Type B pancreatic cell (in vitro differentiated cells): ENCODE results near the gene HDLBP. TPM values are rescaled to one million over a fixed set of nuclear protein-coding genes. Genes with fewer than 3 reads are reported as not detected.
"Not testable (repeated sequence)": the region's sequence is repeated elsewhere in the genome, so short reads cannot be mapped to it uniquely, and the experiment has no call there.

Source experiments
- DNase-seq: peaks from one replicate; pipeline ENCODE4 v3.0.0; 2021; ENCODE audit warnings: mixed read lengths; ENCODE audit not compliant: unreplicated experiment; ENCODE audit errors: extremely low spot score
- H3K27ac Mint-ChIP-seq: 2 replicates; pipeline ENCODE4 v1.8.0; 2021; ENCODE audit warnings: mild to moderate bottlenecking, mixed read lengths
- H3K27me3 Mint-ChIP-seq: 2 replicates; pipeline ENCODE4 v1.8.0; 2021; ENCODE audit warnings: mixed read lengths
- H3K36me3 Mint-ChIP-seq: 2 replicates; pipeline ENCODE4 v1.8.0; 2021; ENCODE audit warnings: mixed read lengths
- H3K4me1 Mint-ChIP-seq: one replicate; pipeline ENCODE4 v1.8.0; 2021; ENCODE audit warnings: mixed read lengths; ENCODE audit not compliant: unreplicated experiment
- H3K4me3 Mint-ChIP-seq: 2 replicates; pipeline ENCODE4 v1.8.0; 2021; ENCODE audit warnings: mild to moderate bottlenecking, mixed read lengths
- H3K9me3 Mint-ChIP-seq: 2 replicates; pipeline ENCODE4 v1.8.0; 2021; ENCODE audit warnings: mixed read lengths
- CTCF ChIP-seq: fragments of 200-600 bp; sonication (generic); conservative IDR thresholded peaks from 2 replicates; pipeline ENCODE4 v1.5.0; 2021; ENCODE audit warnings: antibody characterized with exemption, mild to moderate bottlenecking
- total RNA-seq: library from RNA; stranded (reverse); gene quantifications from 2 replicates; pipeline ENCODE4 v1.2.1, GENCODE V29; 2021; ENCODE audit warnings: low replicate concordance

Gene HDLBP
- total RNA-seq, 1 donor from 2014 or later, result 466 TPM

- no peak for DNase-seq
- no peaks in the 10 kb centered on the region for H3K27me3 Mint-ChIP-seq
- H3K27ac Mint-ChIP-seq, result no peak overlapping the region
- H3K4me3 Mint-ChIP-seq, result no peak overlapping the region
- TF ChIP-seq CTCF, result no peak
- no peaks in the 10 kb centered on the region for H3K4me1 Mint-ChIP-seq
- no peaks in the 10 kb centered on the region for H3K9me3 Mint-ChIP-seq
- H3K36me3 Mint-ChIP-seq, result no peaks in the 10 kb centered on the region
Observed at GRCh38 chr2:241199897-241200821, 115.3 kb downstream of the HDLBP start.

- no peaks in the 10 kb centered on the region for H3K4me1 Mint-ChIP-seq
- H3K27me3 Mint-ChIP-seq, result no peaks in the 10 kb centered on the region
- no peaks in the 10 kb centered on the region for H3K36me3 Mint-ChIP-seq
- no peak overlapping the region for H3K27ac Mint-ChIP-seq
- H3K9me3 Mint-ChIP-seq, result no peaks in the 10 kb centered on the region
- no peak for TF ChIP-seq CTCF
- no peak overlapping the region for H3K4me3 Mint-ChIP-seq
- DNase-seq, result no peak
Observed at GRCh38 chr2:241199286-241199685, 116.2 kb downstream of the HDLBP start.

DNA sequence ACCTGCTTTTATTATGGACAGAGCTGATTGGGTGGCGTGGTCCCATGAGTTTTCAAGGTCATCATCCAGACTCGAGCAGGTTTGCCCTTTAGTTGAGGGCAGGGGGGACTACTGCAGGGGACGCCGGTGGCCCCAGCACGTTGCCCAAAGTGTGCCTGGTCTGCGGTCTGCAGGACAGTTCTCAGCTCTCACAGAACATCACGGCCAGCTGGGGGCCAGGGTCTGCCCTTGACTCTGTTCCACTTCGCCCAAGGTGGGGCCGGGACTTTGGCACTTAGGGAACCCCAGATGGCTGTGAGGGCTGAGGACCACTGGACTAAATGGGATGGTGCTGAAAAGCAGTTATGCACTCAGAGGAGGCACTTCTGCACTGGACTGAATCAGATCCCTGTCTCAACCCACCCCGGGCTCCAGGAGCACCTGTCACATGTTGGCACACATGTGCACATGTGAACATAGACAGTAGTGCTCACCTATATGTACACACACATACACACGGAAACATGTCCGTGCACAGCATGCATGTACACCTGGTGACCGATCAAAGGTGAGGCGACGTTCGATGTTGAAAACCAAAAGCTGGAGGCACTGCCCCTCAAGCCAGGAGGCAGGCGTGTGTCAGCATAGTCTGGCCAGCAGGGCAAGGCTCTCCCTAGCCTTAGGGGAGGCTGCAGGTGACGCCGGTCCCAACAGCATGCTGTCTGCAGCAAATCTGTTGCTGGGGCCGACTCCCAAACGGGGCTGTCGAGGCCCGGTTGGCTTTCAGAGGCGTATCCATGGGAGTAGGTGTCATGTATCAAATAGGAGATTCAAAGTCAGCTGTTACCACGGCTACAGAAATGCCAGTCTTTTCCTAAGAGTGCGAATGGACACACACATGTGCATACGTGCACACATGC, 116.8 kb downstream of the HDLBP start:
- Mint-ChIP-seq H3K4me1 (no peaks in the 10 kb centered on the region), H3K36me3 (no peaks in the 10 kb centered on the region), H3K4me3 (no peak overlapping the region), H3K9me3 (no peaks in the 10 kb centered on the region), H3K27ac (no peak overlapping the region), H3K27me3 (no peaks in the 10 kb centered on the region)
- no peak for DNase-seq
- no peak for TF ChIP-seq CTCF

- no peak overlapping the region for H3K27ac Mint-ChIP-seq
- no peaks in the 10 kb centered on the region for H3K9me3 Mint-ChIP-seq
- H3K36me3 Mint-ChIP-seq, result no peaks in the 10 kb centered on the region
- no peak overlapping the region for H3K4me3 Mint-ChIP-seq
- no peak for TF ChIP-seq CTCF
- no peaks in the 10 kb centered on the region for H3K27me3 Mint-ChIP-seq
- no peaks in the 10 kb centered on the region for H3K4me1 Mint-ChIP-seq
- no peak for DNase-seq
Observed at GRCh38 chr2:241197947-241198346, 117.5 kb downstream of the HDLBP start.

DNA sequence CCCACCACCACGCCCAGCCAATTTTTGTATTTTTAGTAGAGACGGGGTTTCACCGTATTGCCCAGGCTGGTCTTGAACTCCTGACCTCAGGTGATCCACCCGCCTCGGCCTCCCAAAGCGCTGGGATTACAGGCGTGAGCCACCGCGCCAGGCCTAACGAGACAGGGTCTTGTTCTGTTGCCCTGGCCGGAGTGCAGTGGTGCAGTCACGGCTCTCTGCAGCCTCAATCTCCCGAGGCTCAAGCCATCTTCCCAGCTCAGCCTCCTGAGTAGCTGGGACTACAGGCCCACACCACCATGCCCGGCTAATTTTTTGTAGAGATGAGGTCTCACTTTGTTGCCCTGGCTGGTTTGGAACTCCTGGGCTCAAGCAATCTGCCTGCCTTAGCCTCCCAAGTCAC, 118.2 kb downstream of the HDLBP start:
- not testable (repeated sequence) for DNase-seq, H3K4me3 Mint-ChIP-seq, H3K27me3 Mint-ChIP-seq, H3K36me3 Mint-ChIP-seq, H3K27ac Mint-ChIP-seq, H3K4me1 Mint-ChIP-seq, H3K9me3 Mint-ChIP-seq
